NCI-H187 (cell line): Measurements from ENCODE around the gene SEMA6D.
A peak's percentile ranks its signal among the peaks of the same experiment; 100 is the strongest.

Experiments used
- DNase-seq, 2 experiments: peaks; one replicate each; lab custom pipeline; 2025; lab: John Stamatoyannopoulos, UW

The SEMA6D gene

DNA sequence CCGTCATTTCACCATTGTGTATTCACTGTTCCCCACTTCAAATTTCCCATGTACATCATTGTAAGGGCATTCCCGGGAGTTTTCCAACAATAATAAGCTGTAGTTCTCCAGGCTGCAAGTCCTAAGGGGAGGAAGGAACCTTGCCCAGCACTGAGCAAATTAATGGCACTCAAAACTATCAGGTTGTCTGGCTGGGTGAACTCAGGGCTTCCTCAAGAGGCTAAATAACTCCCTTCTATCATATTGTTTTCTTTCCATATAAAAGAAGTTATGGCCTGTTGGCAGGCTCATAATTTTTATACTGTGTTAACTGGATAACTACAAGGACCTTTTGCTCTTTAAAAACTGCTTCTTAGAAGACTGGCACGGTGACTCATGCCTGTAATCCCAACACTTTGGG is 71.4 kb downstream of the SEMA6D start:
- peak in 1 of 2 experiments; percentile 16 for DNase-seq

DNA sequence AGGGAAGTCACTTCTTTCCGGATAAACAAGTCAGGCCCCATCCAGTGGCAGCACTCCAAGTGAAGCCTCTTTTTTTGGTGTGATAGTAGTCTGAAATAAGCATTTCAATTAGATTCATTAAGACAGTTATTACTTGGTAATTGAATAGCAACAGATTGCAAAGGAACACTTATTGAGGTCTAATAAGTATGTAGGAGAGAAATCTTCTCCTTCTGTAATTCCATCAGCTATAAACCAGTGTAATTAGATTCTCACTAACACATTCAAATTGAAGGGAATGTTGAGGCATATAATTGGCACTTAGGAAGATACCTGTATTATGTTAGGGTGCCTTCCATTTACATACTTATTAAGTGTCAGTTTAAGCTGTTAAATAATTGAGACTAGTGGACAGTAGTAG is 73.9 kb downstream of the SEMA6D start:
- DNase-seq: no peak

DNA sequence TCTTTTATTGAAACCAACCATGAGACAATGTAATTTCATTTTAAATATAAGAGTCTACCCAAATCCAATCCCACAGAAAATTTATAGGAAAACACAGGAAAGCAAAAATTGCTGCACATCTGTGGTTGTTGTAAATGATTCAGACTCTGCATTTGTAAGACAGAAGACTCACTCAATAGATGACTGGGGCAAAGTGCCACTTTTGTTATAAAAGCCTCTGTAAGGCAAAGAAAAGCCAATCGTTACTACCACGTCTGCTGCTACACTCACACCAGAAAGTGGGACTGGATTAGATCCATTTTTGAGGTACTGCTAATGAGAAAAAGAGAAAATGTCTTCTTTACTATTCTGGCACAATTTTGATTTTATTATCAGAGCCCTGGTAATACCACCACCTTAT is 74.9 kb downstream of the SEMA6D start:
- no peak for DNase-seq

DNA sequence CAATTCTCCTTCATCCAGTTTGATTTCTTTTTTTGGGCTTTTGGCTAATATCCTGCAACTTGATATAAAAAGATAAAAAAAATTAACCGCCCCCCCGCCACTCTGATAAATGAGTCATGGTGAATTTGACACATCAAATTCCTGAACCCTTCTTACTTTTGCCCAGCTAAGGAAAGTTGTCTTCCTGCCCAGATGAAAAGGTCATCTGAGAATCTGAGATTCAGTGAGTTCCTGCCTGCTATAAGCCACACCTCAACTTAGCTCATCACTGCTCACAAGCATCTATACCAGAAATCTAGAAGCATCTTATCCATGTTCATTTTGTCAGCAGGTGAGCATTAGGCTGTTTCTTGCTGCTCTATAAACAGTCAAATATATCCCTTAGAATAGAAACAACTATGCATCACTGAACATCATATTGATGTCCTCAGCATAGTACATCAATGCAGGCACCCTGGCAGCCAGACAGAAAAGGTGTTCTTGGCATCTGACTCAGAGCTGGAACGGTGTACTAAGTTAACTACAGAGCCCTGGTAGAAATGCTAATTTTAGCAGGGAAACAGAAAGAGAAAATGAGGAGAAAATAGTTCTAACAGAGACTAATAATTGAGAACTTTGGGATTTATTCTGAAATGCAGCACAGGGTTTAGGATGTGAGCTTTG is 77.1 kb downstream of the SEMA6D start:
- no peak for DNase-seq

DNA sequence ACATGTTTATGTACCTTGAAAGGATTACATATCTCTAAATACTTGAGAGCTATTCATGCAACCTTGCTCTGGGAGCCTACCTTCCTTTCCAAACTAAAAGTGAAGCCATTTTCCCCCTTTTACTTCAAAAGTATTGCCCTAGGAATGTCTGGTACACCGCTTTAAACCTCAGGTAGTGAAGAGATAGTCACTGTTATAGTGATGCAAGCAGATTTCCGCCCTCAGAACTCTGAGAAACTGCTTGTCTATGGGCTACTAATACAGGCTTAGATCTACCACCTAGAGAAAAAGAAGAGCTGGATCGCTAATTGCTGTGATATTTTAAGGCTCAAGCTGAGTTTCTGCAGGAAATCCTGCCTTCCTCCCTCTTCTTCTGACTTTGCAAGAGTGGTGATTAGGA is 78.6 kb downstream of the SEMA6D start:
- DNase-seq: no peak

DNA sequence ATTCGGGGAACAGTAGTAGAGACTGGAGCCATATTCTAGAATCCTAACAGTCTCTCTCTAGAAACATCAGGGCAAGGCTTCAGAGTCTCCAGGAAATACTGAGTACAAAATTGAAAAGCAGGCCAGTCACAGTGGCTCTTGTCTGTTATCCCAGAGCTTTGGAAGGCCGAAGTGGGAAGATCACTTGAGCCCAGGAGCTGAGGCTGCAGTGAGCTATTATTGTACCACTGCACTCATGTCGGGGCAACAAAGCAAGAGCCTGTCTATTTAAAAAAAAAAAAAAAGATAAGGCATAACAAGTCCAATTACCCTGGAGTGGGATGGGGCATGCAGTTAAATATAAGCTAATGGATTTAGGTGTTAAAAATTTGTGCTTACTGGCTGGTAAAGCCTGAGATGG is 79.0 kb downstream of the SEMA6D start:
- no peak for DNase-seq

DNA sequence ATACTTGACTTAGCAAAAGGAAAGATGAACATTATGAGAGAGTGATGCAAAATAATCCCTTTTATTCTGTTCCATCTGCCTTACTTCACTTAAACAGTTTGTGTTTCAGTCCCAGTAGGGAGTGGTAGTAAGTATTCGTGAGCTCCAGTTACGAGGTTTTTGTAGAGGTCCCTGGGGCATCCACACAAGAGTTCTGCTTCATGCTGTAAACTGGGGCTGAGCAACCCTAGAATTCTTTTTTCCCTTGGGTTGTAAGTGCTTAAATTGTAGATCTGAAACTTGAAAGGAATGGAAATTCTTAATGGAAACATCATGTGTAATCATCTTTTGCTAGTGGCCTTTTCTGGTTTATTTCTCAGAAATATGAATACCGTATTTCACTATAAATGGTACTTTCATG is 79.5 kb downstream of the SEMA6D start:
- DNase-seq: peak; percentile 50 to 64

DNA sequence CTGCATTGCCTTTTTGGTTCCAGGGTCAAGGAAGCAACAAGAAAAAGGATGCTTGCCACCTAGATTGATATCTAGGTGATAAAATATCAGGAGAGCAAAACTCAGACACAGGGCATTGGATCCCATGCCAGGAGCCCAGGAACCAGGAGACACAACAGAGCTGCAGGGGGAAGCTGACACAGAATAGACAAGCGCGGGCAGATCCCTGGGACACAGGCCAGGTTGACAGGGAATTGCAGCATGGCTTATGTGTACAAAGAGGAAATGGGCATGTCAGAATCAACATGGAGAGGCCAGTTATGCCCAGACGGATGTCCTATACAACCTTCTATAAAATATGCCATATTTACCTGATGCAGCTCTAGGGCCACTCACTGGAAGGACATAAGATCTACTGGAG is 84.2 kb downstream of the SEMA6D start:
- no peak for DNase-seq

DNA sequence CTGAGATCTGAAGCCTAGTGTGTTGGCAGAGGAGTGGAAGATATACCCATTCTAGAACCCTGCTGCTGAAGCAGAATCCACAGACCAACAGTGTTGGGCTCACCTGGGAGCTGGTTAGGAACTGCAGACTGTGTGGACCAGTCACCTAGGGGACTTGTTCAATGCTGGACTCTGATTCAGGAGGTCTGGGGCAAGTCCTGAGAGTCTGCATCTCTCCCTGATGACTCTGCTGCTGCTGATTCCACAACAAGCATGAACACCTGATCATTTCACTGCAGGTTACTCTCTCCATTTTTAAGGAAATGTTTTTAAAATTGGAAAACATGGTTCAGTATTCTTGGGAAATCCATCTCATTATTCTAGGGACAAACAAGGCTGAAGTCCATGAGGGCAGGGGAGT is 84.9 kb downstream of the SEMA6D start:
- DNase-seq: no peak

DNA sequence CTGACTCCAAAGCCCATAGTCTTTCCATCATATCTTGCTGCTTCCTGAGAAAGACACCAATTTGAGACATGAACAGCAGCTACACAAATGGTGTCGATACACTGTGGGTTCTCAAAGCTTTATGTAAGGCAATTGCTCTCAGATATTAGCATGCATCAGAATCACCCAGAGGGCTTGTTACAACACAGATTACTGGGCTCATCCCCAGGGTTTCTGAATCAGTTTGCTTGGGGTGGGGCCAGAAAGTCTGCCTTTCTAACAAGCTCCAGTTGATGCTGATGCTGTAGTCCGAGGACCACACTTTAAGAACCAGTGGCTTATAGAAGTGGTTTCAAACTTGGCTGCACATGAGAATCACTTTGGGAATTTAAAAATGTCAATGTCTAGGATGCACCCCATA is 86.5 kb downstream of the SEMA6D start:
- DNase-seq: no peak

DNA sequence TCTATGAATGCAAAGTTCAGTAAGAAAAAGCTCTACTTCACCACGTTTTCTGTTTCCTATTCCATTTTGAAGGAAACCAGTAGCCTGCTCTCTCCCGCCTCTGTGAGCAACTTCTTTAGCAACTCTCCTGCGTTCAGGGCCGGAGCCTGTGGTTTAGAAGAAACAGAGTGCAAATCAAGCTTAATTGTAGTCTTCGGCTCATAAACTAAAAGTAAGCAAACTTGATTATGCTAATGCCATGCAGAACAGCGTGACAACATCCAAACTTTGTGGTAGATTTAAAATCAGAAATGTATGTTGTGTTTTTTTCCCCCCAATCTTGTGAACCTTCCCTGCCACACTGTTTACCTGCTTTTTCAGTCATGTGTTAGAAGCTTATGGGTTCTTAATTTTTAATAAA is 87.4 kb downstream of the SEMA6D start:
- DNase-seq: no peak

DNA sequence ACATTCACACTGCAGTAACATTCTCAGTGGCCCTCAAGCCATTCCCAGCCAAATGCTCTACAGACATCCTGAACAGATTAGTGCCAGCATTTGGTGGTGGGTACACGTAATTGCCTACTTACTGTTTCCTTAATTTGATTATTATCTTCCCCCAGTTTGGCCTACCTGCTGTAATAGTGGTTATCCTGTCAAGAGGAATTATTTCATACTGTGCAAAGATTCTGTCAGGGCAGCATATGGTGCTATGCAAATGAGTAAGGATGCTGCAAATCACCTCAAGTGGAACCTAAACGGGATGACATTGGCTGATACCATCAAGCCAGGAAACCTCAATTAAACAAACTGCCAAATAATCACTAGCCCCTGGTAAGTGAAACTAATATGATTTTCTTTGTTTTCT is 88.7 kb downstream of the SEMA6D start:
- no peak for DNase-seq

DNA sequence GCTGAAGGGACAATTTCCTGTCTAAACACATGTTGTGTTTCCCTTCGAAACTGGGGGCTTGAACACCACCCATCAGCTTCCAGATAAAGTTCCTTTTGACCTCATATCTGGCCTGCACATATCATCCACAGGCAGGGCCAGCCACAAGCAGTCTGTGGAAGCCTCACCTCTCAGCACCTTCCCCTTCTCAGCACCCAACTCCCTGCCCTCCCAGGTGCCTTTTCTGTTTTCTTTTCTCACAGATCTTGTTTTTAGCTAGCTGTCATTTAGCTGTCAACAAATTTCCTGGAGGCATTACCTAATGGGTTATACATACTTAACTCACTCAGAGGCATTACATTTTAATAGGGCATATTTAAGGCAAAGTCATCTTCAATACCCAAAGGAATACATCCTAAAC is 93.9 kb downstream of the SEMA6D start:
- no peak for DNase-seq

DNA sequence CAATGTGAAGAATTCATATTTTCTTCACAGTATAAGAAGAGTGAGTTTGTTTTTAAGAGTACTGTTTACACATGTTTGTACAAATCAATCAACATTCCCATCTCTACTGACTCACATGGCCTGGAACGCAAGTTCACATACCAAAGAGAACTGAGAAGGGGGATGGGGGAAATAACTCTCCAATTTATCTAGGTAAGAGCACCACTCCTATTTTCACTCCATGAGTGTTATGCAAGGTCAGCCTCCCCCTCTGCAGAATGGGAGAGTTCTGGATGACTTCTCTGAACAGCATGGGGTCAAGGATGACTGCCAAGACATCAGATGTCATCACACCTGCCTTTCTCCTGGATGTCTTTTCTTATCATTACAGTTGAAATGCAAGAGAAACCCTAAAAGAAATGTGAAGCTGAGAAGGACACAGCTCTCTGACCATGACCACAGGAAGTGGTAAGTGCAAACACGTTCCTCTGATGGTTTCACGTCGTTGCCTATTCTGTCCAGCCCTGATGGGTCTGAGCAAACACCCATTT is 95.2 kb downstream of the SEMA6D start:
- DNase-seq: no peak

DNA sequence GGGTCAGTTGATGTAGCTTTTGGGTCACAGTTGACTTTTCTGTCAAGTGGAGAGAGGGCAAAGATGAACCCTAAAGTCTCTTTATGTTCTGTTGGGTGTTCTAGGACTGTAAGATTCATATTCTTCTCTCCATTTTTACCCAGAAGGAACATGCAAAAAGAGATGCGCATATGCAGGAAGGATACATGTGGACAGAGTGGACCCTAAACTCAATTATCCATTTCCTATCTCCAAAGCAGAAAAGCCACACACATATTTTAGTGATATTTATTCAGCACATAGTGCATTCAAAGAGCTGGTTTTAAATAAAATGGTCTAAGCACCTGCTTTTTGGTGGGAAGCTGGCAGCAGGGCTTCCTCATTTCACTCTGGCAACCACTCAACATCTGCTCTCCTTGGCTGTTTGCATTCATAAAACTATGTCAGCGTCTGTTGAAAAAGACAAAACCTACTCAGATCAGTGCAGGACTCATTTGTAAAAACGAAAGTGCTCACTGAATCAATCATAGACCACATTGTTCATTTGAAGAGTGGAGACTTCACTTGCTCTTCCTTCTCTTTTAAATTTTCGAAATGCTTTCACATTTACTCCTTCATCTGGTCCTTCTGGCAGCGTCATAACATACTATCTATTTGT is 96.6 kb downstream of the SEMA6D start:
- no peak for DNase-seq

DNA sequence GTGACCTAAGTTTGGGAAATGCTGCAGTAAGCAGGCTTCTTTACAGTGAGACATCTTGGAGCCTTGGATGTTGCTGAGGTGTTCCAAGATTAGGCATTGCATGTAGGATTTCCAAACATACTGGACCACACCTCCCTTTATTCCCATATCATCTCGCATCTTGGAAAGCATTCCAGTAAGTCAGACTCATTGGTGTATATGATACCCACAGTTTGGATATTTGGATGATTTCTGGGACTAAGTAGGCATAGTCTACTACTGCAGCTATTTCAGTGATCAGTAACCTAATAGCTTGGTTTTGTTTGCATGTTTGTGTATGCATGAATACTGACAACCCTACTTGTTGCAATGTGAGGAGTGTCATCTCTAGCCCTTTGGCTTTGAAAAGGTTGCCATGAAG is 97.3 kb downstream of the SEMA6D start:
- no peak for DNase-seq

DNA sequence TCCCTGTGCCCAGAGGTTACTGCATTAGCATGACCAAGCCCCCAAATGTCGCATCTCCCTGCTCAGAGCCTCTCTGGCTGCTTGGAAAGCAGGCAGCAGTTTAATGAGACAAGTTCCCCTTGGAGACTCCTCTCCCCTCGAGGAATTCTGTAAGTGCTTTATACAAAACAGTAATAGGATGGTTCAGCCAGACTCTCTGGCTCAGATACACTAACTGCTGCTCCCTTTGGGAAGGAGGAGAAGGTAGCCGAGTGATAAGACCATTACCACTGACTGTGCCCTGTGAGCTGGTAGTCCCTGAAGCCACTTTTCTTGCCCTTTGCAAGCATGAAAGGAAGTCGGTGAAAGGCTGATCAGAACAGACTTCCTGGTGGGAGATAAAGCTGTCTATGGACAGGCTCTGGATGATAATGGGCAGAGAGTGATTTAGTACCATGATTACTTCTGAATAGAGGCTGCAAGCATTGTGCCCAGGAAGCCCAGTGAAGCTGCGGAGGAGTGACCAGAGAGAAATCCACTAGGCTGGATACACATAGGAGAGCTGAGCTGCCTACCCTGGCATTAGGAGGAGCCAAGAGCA is 100.8 kb downstream of the SEMA6D start:
- no peak for DNase-seq

DNA sequence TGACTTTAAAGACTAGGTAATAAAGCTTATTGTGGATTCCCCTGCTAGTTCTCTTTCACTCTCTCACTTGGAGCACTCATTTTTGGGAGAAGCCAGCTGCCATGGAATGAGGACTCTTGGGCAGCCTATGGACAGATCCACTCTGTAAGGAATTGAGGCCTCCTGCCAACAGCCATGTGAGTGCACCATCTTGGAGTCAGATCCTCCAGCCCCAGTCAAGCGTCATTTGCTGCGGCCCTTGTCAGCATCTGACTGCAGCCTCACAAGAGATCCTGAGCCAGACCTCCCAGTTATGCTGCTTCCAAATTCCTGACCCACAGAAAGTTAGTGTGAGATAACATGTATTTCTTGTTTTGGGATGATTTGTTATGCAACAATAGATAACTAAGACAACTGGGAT is 101.9 kb downstream of the SEMA6D start:
- DNase-seq: peak in 1 of 2 experiments; percentile 10

DNA sequence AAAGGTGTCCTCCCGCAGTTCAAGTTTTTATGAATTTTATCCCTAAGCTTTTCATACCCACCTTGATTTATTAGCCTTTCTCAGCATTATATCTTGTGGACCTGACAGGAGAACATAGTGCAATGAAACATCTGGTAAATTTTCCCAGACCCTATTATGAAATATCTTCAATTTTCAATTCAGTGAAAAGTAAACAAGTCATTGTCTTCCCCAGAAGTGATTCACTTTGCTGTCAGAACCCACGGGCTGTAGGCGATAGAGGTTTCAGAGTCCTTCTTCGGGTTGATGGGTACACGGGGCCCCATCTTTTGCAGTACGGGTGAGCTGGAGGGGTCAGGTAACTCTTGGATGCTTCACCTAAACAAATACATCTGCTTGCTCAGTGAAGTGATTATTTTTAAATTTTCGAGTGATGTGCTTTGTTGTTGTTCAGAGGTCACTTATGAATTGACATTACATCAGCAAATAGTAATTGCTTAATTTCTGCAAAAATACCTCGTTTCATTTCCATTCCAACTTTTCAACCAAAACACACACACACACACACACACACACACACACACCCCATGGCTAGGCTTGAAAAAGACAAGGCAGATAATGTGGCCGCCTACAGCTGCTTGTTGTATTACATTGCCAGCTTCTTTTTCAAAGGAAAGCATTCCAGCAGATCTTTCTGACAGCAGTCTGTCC is 102.9 kb downstream of the SEMA6D start:
- DNase-seq: no peak

DNA sequence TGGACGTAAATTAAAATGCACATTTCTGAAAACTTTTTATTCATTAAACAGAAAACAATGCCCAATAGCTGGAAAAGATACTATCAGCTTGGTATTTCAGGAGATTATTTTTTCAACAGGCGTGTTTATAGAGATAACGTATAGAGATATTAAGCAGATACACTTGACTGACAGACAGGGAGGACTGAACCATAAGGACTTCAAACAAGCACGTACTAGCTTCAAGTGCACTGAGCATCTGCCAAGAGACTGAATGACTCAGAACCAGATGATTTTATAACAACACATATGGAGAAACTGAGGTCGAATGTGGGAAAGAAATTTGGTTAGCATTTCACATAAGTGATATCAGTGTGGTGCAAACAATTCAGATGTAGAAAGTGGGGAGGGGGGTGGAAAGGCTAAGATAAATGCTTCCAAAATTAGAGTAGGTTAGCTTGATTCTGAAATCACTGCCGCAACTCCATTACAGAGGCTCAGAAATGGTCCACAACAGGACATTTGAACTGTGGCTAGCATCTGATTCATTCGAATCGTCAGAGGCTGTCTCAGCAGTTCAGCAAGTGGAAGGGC is 103.5 kb downstream of the SEMA6D start:
- no peak for DNase-seq

DNA sequence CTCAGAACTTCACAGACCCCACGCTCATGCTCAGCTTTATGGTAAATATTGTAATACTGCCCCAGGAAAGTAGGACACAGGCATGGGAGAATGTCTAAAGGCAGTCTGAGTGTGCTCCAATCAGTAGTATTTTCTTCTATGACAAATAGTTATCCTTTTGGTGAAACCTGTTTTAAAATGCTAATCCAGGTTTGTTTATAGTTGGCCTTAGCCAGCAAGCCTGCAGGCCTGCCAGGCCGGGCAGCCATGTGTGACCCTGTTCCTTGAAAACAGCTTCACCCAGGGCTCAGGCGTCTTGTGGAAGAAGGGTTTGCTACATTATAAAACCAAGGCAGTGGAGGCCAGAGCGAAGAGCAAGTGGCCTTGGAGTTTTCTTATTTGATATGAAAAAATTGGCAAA is 104.7 kb downstream of the SEMA6D start:
- DNase-seq: no peak
